Stimulated activated CD8-positive, alpha-beta memory T cell treated with anti-CD3 and anti-CD28 coated beads, Interleukin-2, amount 100 ng/mL, for 1 hour (primary cell): Measurements from ENCODE around the gene VPS35L.

Source experiments
- DNase-seq, 2 donors: peaks; one replicate each; pipeline ENCODE4 v3.0.0-alpha.2; 2020; ENCODE audit warnings: low read depth in 2 of 2

Gene VPS35L, protein sequence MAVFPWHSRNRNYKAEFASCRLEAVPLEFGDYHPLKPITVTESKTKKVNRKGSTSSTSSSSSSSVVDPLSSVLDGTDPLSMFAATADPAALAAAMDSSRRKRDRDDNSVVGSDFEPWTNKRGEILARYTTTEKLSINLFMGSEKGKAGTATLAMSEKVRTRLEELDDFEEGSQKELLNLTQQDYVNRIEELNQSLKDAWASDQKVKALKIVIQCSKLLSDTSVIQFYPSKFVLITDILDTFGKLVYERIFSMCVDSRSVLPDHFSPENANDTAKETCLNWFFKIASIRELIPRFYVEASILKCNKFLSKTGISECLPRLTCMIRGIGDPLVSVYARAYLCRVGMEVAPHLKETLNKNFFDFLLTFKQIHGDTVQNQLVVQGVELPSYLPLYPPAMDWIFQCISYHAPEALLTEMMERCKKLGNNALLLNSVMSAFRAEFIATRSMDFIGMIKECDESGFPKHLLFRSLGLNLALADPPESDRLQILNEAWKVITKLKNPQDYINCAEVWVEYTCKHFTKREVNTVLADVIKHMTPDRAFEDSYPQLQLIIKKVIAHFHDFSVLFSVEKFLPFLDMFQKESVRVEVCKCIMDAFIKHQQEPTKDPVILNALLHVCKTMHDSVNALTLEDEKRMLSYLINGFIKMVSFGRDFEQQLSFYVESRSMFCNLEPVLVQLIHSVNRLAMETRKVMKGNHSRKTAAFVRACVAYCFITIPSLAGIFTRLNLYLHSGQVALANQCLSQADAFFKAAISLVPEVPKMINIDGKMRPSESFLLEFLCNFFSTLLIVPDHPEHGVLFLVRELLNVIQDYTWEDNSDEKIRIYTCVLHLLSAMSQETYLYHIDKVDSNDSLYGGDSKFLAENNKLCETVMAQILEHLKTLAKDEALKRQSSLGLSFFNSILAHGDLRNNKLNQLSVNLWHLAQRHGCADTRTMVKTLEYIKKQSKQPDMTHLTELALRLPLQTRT

GRCh38 chr16:19555186-19555937 lies at the start of gene VPS35L:
Gene VPS35L (plus strand): TSS chr16:19555703. CDS start chr16:19555730, 27 bp downstream.
- peak; percentile 92 to 93 for DNase-seq

- DNase-seq, result no peak
Measured at GRCh38 chr16:19506965-19507364, 48.5 kb upstream of the VPS35L start.

- DNase-seq, result no peak
Measured at GRCh38 chr16:19507867-19508266, 47.6 kb upstream of the VPS35L start.

DNA sequence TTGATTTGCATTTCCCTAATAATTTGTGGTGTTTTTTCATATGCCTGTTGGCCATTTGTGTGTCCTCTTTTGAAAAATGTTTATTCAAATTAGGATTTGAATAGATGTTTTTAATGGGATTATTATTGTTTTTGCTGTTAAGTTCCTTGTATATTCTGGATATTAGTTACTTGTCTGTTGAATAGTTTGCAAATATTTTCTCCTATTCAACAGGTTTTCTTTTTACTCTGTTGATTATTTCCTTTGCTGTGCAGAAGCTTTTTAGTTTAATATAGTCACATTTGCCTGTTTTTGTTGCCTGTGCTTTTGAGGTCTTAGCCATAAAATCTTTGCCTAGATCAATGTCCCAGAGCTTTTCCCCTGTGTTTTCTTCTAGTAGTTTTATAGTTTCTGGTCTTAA lies 43.2 kb upstream of the VPS35L start:
- no peak for DNase-seq

GRCh38 chr16:19513377-19514053 lies 42.0 kb upstream of the VPS35L start:
- no peak for DNase-seq

GRCh38 chr16:19515757-19516156 lies 39.7 kb upstream of the VPS35L start:
- no peak for DNase-seq

DNA sequence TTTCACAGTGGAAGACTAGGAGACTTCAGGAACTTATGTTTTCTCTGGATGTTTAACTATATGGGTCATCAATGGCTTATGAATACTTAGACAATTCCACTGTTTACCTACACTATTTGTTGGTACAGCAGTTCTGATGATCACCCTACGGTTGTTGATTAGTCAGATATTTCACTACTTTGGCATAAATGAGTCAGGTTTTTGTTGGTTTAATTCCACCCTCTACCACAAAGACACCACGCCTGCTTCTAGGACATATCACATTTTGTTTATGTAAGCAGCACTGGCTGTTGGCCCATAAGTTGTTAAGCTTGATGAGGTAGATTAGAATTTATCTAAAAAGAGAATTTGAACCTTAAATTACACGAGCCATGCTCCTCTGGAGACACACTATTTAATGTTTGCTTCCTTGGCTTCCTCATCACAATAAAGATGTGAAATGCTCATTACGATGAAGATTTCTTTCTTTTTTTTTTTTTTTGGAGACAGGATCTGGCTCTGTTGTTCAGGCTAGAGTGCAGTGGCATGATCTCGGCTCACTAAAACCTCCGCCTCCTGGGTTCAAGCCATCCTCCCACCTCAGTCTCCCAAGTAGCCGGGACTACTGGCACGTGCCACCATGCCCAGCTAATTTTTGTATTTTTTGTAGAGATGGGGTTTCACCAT lies 37.9 kb upstream of the VPS35L start:
- DNase-seq, result no peak

GRCh38 chr16:19518388-19518787 lies 37.1 kb upstream of the VPS35L start:
- no peak for DNase-seq

DNA sequence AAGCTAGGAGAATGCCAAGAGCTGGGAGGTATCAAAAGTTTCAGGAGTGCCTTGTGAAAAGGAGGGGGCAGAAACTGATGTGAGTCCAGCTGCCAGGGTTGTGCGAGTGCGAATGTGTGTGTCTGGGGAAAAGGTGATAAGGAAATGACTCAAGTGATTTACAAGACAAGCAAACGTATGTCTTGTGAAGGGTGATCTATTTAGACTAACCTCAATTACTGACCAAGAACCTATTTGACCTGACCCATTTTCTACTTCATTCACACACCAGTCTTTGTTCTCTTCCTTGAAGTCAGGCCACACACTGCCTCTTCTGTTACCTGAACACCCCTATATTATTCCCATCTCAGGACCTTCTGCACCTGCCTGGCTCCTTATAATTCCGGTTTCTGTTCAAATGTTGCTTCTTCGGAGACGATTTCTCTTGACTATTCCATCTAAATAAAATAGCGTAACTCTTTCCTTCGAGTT lies 34.6 kb upstream of the VPS35L start:
- DNase-seq, result no peak

GRCh38 chr16:19521471-19522396 lies 33.8 kb upstream of the VPS35L start, which contains the start of gene GDE1:
Gene GDE1 (minus strand): TSS chr16:19522098. CDS start chr16:19521964, 134 bp downstream.
- peak; percentile 86 to 92 for DNase-seq

- DNase-seq, result no peak
Measured at GRCh38 chr16:19522397-19522732, 33.1 kb upstream of the VPS35L start.

DNA sequence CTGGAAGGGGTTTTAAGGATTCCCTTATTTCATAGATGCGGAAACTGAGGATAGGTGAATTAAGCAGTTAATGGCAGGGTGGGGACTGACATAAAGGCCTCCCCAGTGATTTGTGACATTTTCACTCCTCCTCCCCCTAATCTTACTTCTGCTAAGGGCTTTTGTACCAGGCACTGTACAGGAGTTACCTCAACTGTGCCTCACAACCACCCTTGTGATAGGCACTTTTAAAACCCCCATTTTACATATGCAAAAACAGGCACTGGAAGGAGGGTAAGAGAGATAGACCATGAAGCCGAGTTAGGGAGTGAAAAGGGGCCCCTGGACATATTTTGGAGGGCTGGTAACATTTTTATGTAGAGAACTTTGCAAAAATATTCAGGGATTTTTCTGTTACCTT lies 32.7 kb upstream of the VPS35L start:
- no peak for DNase-seq

DNA sequence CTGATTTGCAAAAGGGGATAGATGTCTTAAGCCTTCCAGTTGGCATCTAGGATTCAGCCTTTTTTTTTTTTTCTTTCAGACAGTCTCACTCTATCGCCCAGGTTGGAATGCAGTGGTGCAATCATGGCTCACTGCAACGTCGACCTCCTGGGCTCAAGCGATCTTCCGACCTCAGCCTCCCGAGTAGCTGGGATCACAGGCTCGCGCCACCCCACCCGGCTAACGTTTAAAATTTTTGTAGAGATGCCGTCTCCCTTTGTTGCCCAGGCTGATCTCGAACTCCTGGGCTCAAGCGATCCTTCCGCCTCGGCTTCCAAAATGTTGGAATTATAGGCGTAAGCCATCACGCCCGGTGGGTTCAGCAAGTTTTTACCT lies 32.3 kb upstream of the VPS35L start:
- DNase-seq, result no peak

GRCh38 chr16:19523559-19524355 lies 31.7 kb upstream of the VPS35L start, which contains the start of gene CCP110:
Gene CCP110 (plus strand): TSS chr16:19523942. CDS start chr16:19527882, 3,940 bp downstream.
- DNase-seq, result peak; percentile 82 to 86

- no peak for DNase-seq
Measured at GRCh38 chr16:19524356-19524615, 31.2 kb upstream of the VPS35L start.

GRCh38 chr16:19524616-19525384 lies 30.7 kb upstream of the VPS35L start:
- no peak for DNase-seq

GRCh38 chr16:19525385-19525723 lies 30.1 kb upstream of the VPS35L start:
- no peak for DNase-seq

GRCh38 chr16:19527161-19527560 lies 28.3 kb upstream of the VPS35L start:
- no peak for DNase-seq
